Neutrophil (primary cell): ENCODE data around the gene CCDC83.
"Not testable (repeated sequence)": the region's sequence is repeated elsewhere in the genome, so short reads cannot be mapped to it uniquely, and the experiment has no call there.

ENCODE experiments used
- H3K27ac ChIP-seq: fragments of 200-600 bp; sonication (generic); 2 replicates; pipeline ENCODE4 v1.5.1; 2016; ENCODE audit warnings: mild to moderate bottlenecking, moderate library complexity
- H3K27me3 ChIP-seq: fragments of 200-600 bp; sonication (generic); 2 replicates; pipeline ENCODE4 v1.6.0; 2016; ENCODE audit warnings: mild to moderate bottlenecking
- H3K36me3 ChIP-seq: fragments of 200-600 bp; sonication (generic); 2 replicates; pipeline ENCODE4 v1.5.1; 2017
- H3K4me1 ChIP-seq, 2 experiments: fragments of 200-600 bp in 1 of 2; sonication (generic) in 1 of 2; 1 replicate in 1 of 2; 2 replicates in 1 of 2; pipeline versions ENCODE4 v1.5.1 to v1.6.1; 2013 to 2016; ENCODE audit warnings: low read depth in 1 of 2, low read length in 1 of 2, mild to moderate bottlenecking in 1 of 2, moderate library complexity in 1 of 2; ENCODE audit not compliant: control insufficient read depth in 1 of 2, insufficient read depth in 1 of 2
- H3K4me3 ChIP-seq, 2 experiments: fragments of 200-600 bp in 1 of 2; sonication (generic) in 1 of 2; 1 replicate in 1 of 2; 2 replicates in 1 of 2; pipeline ENCODE4 v1.5.1; 2013 to 2016; ENCODE audit warnings: low read depth in 1 of 2, low read length in 1 of 2, mild to moderate bottlenecking in 1 of 2, moderate library complexity in 1 of 2
- H3K9me3 ChIP-seq: fragments of 200-600 bp; sonication (generic); 2 replicates; pipeline ENCODE4 v1.5.1; 2016
- CTCF ChIP-seq: fragments of 200-600 bp; sonication (generic); IDR thresholded peaks from 2 replicates; pipeline ENCODE4 v1.5.1; 2016; ENCODE audit warnings: antibody characterized with exemption

Gene CCDC83

GRCh38 chr11:85854557-85855340, 434 bp upstream of the CCDC83 start:
- no peaks in the 10 kb centered on the region for H3K36me3 ChIP-seq
- no peak overlapping the region for H3K27ac ChIP-seq
- no peaks in the 10 kb centered on the region for H3K9me3 ChIP-seq
- H3K4me1 ChIP-seq: peaks cover 9 to 11% of the 10 kb centered on the region in 2 experiments
- peak overlapping the region; percentile 65 to 70 for H3K4me3 ChIP-seq
- peak; percentile 99 for TF ChIP-seq CTCF
- no peaks in the 10 kb centered on the region for H3K27me3 ChIP-seq

- Histone ChIP-seq H3K27ac (no peak overlapping the region), H3K9me3 (no peaks in the 10 kb centered on the region), H3K27me3 (no peaks in the 10 kb centered on the region), H3K4me3 (no peak overlapping the region), H3K4me1 (peaks cover 9 to 11% of the 10 kb centered on the region in 2 experiments), H3K36me3 (no peaks in the 10 kb centered on the region)
- TF ChIP-seq CTCF: no peak
These were observed 1.9 kb downstream of the CCDC83 start for GRCh38 chr11:85857098-85857497.

- H3K9me3 ChIP-seq, H3K36me3 ChIP-seq, H3K27ac ChIP-seq, H3K4me1 ChIP-seq, H3K27me3 ChIP-seq, H3K4me3 ChIP-seq: not testable (repeated sequence)
These were observed 4.4 kb downstream of the CCDC83 start for GRCh38 chr11:85859541-85859940.

- Histone ChIP-seq H3K4me1 (no peaks in the 10 kb centered on the region), H3K4me3 (no peak overlapping the region), H3K27ac (no peak overlapping the region), H3K9me3 (no peaks in the 10 kb centered on the region), H3K36me3 (no peaks in the 10 kb centered on the region), H3K27me3 (no peaks in the 10 kb centered on the region)
- TF ChIP-seq CTCF: no peak
These were observed 8.7 kb downstream of the CCDC83 start for GRCh38 chr11:85863855-85864254.

GRCh38 chr11:85866137-85866827, 11.1 kb downstream of the CCDC83 start:
- TF ChIP-seq CTCF: no peak
- Histone ChIP-seq H3K9me3 (no peaks in the 10 kb centered on the region), H3K27me3 (no peaks in the 10 kb centered on the region), H3K4me3 (no peak overlapping the region), H3K4me1 (no peaks in the 10 kb centered on the region), H3K27ac (no peak overlapping the region), H3K36me3 (no peaks in the 10 kb centered on the region)

- H3K27ac ChIP-seq: no peak overlapping the region
- no peaks in the 10 kb centered on the region for H3K27me3 ChIP-seq
- no peaks in the 10 kb centered on the region for H3K36me3 ChIP-seq
- no peak overlapping the region for H3K4me3 ChIP-seq
- H3K9me3 ChIP-seq: no peaks in the 10 kb centered on the region
- TF ChIP-seq CTCF: no peak
- no peaks in the 10 kb centered on the region for H3K4me1 ChIP-seq
These were observed 12.6 kb downstream of the CCDC83 start for GRCh38 chr11:85867751-85868150.
